Tibial nerve (tissue), 4 donors: ENCODE measurements around the gene MRPL34.

Experiments used
- EP300 ChIP-seq, 2 donors: sonication (generic); formaldehyde crosslinking; IDR thresholded peaks; one replicate each; pipeline ENCODE4 v1.6.1; 2017; ENCODE audit warnings: antibody characterized with exemption in 2 of 2, mild to moderate bottlenecking in 1 of 2
- POLR2A ChIP-seq, 2 donors: fragments of 450-650 bp; IDR thresholded peaks; one replicate each; pipeline ENCODE4 v1.6.1; 2017; ENCODE audit warnings: antibody characterized with exemption in 2 of 2, mild to moderate bottlenecking in 2 of 2, moderate library complexity in 2 of 2
- TF ChIP-seq, protein P1 (sequence below), 5 experiments: fragments of 200-600 bp in 3 of 5; fragments of 450-650 bp in 2 of 5; sonication (generic) in 3 of 5; IDR thresholded peaks; one replicate each; pipeline ENCODE4 v1.5.1; 2016 to 2019; ENCODE audit warnings: antibody characterized with exemption in 5 of 5, mild to moderate bottlenecking in 3 of 5, moderate library complexity in 2 of 5

DNA sequence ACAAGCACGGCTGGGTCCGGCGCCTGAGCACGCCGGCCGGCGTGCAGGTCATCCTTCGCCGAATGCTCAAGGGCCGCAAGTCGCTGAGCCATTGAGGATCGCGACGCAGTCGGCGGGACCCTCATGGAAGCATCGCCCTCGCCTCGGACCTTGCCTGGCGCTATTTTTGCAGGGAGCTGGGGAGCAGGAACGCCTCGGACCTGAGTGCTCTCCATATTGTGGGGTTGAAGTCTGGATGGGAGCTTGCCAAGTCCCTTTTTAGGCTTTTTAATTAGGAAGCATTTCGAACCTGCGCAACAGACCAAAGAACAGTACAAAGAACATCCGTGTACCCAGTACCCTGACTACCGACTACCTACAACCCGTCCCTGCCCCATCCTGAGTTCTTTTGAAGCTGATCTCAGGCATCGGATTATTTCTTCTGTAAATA lies 628 bp downstream of the MRPL34 start:
- TF ChIP-seq, protein P1, sequence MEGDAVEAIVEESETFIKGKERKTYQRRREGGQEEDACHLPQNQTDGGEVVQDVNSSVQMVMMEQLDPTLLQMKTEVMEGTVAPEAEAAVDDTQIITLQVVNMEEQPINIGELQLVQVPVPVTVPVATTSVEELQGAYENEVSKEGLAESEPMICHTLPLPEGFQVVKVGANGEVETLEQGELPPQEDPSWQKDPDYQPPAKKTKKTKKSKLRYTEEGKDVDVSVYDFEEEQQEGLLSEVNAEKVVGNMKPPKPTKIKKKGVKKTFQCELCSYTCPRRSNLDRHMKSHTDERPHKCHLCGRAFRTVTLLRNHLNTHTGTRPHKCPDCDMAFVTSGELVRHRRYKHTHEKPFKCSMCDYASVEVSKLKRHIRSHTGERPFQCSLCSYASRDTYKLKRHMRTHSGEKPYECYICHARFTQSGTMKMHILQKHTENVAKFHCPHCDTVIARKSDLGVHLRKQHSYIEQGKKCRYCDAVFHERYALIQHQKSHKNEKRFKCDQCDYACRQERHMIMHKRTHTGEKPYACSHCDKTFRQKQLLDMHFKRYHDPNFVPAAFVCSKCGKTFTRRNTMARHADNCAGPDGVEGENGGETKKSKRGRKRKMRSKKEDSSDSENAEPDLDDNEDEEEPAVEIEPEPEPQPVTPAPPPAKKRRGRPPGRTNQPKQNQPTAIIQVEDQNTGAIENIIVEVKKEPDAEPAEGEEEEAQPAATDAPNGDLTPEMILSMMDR (IDR thresholded peaks at IDR 0.05), result no peak
- TF ChIP-seq POLR2A (IDR thresholded peaks at IDR 0.05), result no peak
- no peak for TF ChIP-seq EP300 (IDR thresholded peaks at IDR 0.05)
